ENCODE data around the gene DHX9. TPM values are rescaled to one million over a fixed set of nuclear protein-coding genes. Genes with fewer than 3 reads are reported as not detected.

DHX9 gene
- polyA plus RNA-seq, 2 donors: 38.6 to 70.5 TPM

GRCh38 chr1:182857212-182857611 lies 18.1 kb downstream of the DHX9 start:
- Histone ChIP-seq H3K4me3 (ENCODE audit: low read depth in 1 of 2, low read length in 2 of 2) (no peak overlapping the region), H3K4me1 (ENCODE audit: control insufficient read depth in 2 of 2, insufficient read depth in 2 of 2, low read length in 1 of 2) (no peaks in the 10 kb centered on the region), H3K9me3 (ENCODE audit: control insufficient read depth in 2 of 2, insufficient read depth in 1 of 2, low read depth in 1 of 2, low read length in 1 of 2) (no peaks in the 10 kb centered on the region), H3K27me3 (ENCODE audit: control insufficient read depth in 1 of 2, insufficient read depth in 2 of 2, low read length in 2 of 2) (no peaks in the 10 kb centered on the region), H3K36me3 (ENCODE audit: control insufficient read depth in 2 of 2, insufficient read depth in 2 of 2, low read length in 1 of 2) (peaks cover 5 to 15% of the 10 kb centered on the region in 2 donors), H3K27ac (ENCODE audit: low read depth in 2 of 2, low read length in 1 of 2) (no peak overlapping the region)
- WGBS, 2 donors: 89 to 96% methylated on average over 3 of the region's 3 CpGs

GRCh38 chr1:182860658-182861057 lies 21.5 kb downstream of the DHX9 start:
- Histone ChIP-seq H3K27ac (ENCODE audit: low read depth in 2 of 2, low read length in 1 of 2) (no peak overlapping the region), H3K36me3 (ENCODE audit: control insufficient read depth in 2 of 2, insufficient read depth in 2 of 2, low read length in 1 of 2) (peaks cover 11 to 12% of the 10 kb centered on the region in 2 donors), H3K4me1 (ENCODE audit: control insufficient read depth in 2 of 2, insufficient read depth in 2 of 2, low read length in 1 of 2) (no peaks in the 10 kb centered on the region), H3K9me3 (ENCODE audit: control insufficient read depth in 2 of 2, insufficient read depth in 1 of 2, low read depth in 1 of 2, low read length in 1 of 2) (no peaks in the 10 kb centered on the region), H3K27me3 (ENCODE audit: control insufficient read depth in 1 of 2, insufficient read depth in 2 of 2, low read length in 2 of 2) (no peaks in the 10 kb centered on the region), H3K4me3 (ENCODE audit: low read depth in 1 of 2, low read length in 2 of 2) (no peak overlapping the region)
- WGBS, 2 donors: 92 to 93% methylated on average over 4 of the region's 4 CpGs

- 90 to 96% methylated on average over 2 of the region's 2 CpGs for WGBS, 2 donors
- Histone ChIP-seq H3K4me3 (ENCODE audit: low read depth in 1 of 2, low read length in 2 of 2) (no peak overlapping the region), H3K4me1 (ENCODE audit: control insufficient read depth in 2 of 2, insufficient read depth in 2 of 2, low read length in 1 of 2) (no peaks in the 10 kb centered on the region), H3K27me3 (ENCODE audit: control insufficient read depth in 1 of 2, insufficient read depth in 2 of 2, low read length in 2 of 2) (no peaks in the 10 kb centered on the region), H3K27ac (ENCODE audit: low read depth in 2 of 2, low read length in 1 of 2) (no peak overlapping the region), H3K36me3 (ENCODE audit: control insufficient read depth in 2 of 2, insufficient read depth in 2 of 2, low read length in 1 of 2) (peaks cover 8 to 10% of the 10 kb centered on the region in 2 donors), H3K9me3 (ENCODE audit: control insufficient read depth in 2 of 2, insufficient read depth in 1 of 2, low read depth in 1 of 2, low read length in 1 of 2) (no peaks in the 10 kb centered on the region)
These were observed 22.8 kb downstream of the DHX9 start for GRCh38 chr1:182861994-182862393.

- Histone ChIP-seq H3K36me3 (ENCODE audit: control insufficient read depth in 2 of 2, insufficient read depth in 2 of 2, low read length in 1 of 2) (peaks cover 8 to 9% of the 10 kb centered on the region in 2 donors), H3K9me3 (ENCODE audit: control insufficient read depth in 2 of 2, insufficient read depth in 1 of 2, low read depth in 1 of 2, low read length in 1 of 2) (no peaks in the 10 kb centered on the region), H3K27me3 (ENCODE audit: control insufficient read depth in 1 of 2, insufficient read depth in 2 of 2, low read length in 2 of 2) (no peaks in the 10 kb centered on the region), H3K27ac (ENCODE audit: low read depth in 2 of 2, low read length in 1 of 2) (no peak overlapping the region), H3K4me1 (ENCODE audit: control insufficient read depth in 2 of 2, insufficient read depth in 2 of 2, low read length in 1 of 2) (no peaks in the 10 kb centered on the region), H3K4me3 (ENCODE audit: low read depth in 1 of 2, low read length in 2 of 2) (no peak overlapping the region)
- 96 to 97% methylated on average over 1 of the region's 1 CpG for WGBS, 2 donors
These were observed 23.7 kb downstream of the DHX9 start for GRCh38 chr1:182862827-182863226.

GRCh38 chr1:182863940-182864339 lies 24.8 kb downstream of the DHX9 start:
- no peaks in the 10 kb centered on the region for H3K9me3 ChIP-seq (ENCODE audit: control insufficient read depth in 2 of 2, insufficient read depth in 1 of 2, low read depth in 1 of 2, low read length in 1 of 2)
- no peaks in the 10 kb centered on the region for H3K4me1 ChIP-seq (ENCODE audit: control insufficient read depth in 2 of 2, insufficient read depth in 2 of 2, low read length in 1 of 2)
- peaks cover 5 to 8% of the 10 kb centered on the region in 2 donors for H3K36me3 ChIP-seq (ENCODE audit: control insufficient read depth in 2 of 2, insufficient read depth in 2 of 2, low read length in 1 of 2)
- no peak overlapping the region for H3K27ac ChIP-seq (ENCODE audit: low read depth in 2 of 2, low read length in 1 of 2)
- no peaks in the 10 kb centered on the region for H3K27me3 ChIP-seq (ENCODE audit: control insufficient read depth in 1 of 2, insufficient read depth in 2 of 2, low read length in 2 of 2)
- WGBS, 2 donors: 94 to 96% methylated on average over 5 of the region's 5 CpGs
- no peak overlapping the region for H3K4me3 ChIP-seq (ENCODE audit: low read depth in 1 of 2, low read length in 2 of 2)

- Histone ChIP-seq H3K4me1 (ENCODE audit: control insufficient read depth in 2 of 2, insufficient read depth in 2 of 2, low read length in 1 of 2) (no peaks in the 10 kb centered on the region), H3K4me3 (ENCODE audit: low read depth in 1 of 2, low read length in 2 of 2) (no peak overlapping the region), H3K27me3 (ENCODE audit: control insufficient read depth in 1 of 2, insufficient read depth in 2 of 2, low read length in 2 of 2) (no peaks in the 10 kb centered on the region), H3K9me3 (ENCODE audit: control insufficient read depth in 2 of 2, insufficient read depth in 1 of 2, low read depth in 1 of 2, low read length in 1 of 2) (no peaks in the 10 kb centered on the region), H3K27ac (ENCODE audit: low read depth in 2 of 2, low read length in 1 of 2) (no peak overlapping the region), H3K36me3 (ENCODE audit: control insufficient read depth in 2 of 2, insufficient read depth in 2 of 2, low read length in 1 of 2) (peaks cover 10 to 14% of the 10 kb centered on the region in 2 donors)
These were observed 28.7 kb downstream of the DHX9 start for GRCh38 chr1:182867861-182868260.

- WGBS, 2 donors: 94 to 96% methylated on average over 12 of the region's 12 CpGs
- Histone ChIP-seq H3K4me1 (ENCODE audit: control insufficient read depth in 2 of 2, insufficient read depth in 2 of 2, low read length in 1 of 2) (no peaks in the 10 kb centered on the region), H3K36me3 (ENCODE audit: control insufficient read depth in 2 of 2, insufficient read depth in 2 of 2, low read length in 1 of 2) (peaks cover 12 to 18% of the 10 kb centered on the region in 2 donors), H3K27ac (ENCODE audit: low read depth in 2 of 2, low read length in 1 of 2) (no peak overlapping the region), H3K27me3 (ENCODE audit: control insufficient read depth in 1 of 2, insufficient read depth in 2 of 2, low read length in 2 of 2) (no peaks in the 10 kb centered on the region), H3K9me3 (ENCODE audit: control insufficient read depth in 2 of 2, insufficient read depth in 1 of 2, low read depth in 1 of 2, low read length in 1 of 2) (no peaks in the 10 kb centered on the region), H3K4me3 (ENCODE audit: low read depth in 1 of 2, low read length in 2 of 2) (no peak overlapping the region)
These were observed 30.1 kb downstream of the DHX9 start for GRCh38 chr1:182869241-182869666.

- peaks cover 17 to 19% of the 10 kb centered on the region in 2 donors for H3K36me3 ChIP-seq (ENCODE audit: control insufficient read depth in 2 of 2, insufficient read depth in 2 of 2, low read length in 1 of 2)
- no peaks in the 10 kb centered on the region for H3K4me1 ChIP-seq (ENCODE audit: control insufficient read depth in 2 of 2, insufficient read depth in 2 of 2, low read length in 1 of 2)
- no peak overlapping the region for H3K4me3 ChIP-seq (ENCODE audit: low read depth in 1 of 2, low read length in 2 of 2)
- H3K27me3 ChIP-seq (ENCODE audit: control insufficient read depth in 1 of 2, insufficient read depth in 2 of 2, low read length in 2 of 2): no peaks in the 10 kb centered on the region
- no peak overlapping the region for H3K27ac ChIP-seq (ENCODE audit: low read depth in 2 of 2, low read length in 1 of 2)
- WGBS, 2 donors: 98 to 99% methylated on average over 3 of the region's 3 CpGs
- no peaks in the 10 kb centered on the region for H3K9me3 ChIP-seq (ENCODE audit: control insufficient read depth in 2 of 2, insufficient read depth in 1 of 2, low read depth in 1 of 2, low read length in 1 of 2)
These were observed 33.7 kb downstream of the DHX9 start for GRCh38 chr1:182872881-182873280.

- Histone ChIP-seq H3K27ac (ENCODE audit: low read depth in 2 of 2, low read length in 1 of 2) (no peak overlapping the region), H3K4me1 (ENCODE audit: control insufficient read depth in 2 of 2, insufficient read depth in 2 of 2, low read length in 1 of 2) (no peaks in the 10 kb centered on the region), H3K36me3 (ENCODE audit: control insufficient read depth in 2 of 2, insufficient read depth in 2 of 2, low read length in 1 of 2) (peaks cover 16% of the 10 kb centered on the region in 2 donors), H3K9me3 (ENCODE audit: control insufficient read depth in 2 of 2, insufficient read depth in 1 of 2, low read depth in 1 of 2, low read length in 1 of 2) (no peaks in the 10 kb centered on the region), H3K27me3 (ENCODE audit: control insufficient read depth in 1 of 2, insufficient read depth in 2 of 2, low read length in 2 of 2) (no peaks in the 10 kb centered on the region), H3K4me3 (ENCODE audit: low read depth in 1 of 2, low read length in 2 of 2) (no peak overlapping the region)
- WGBS, 2 donors: 58 to 72% methylated on average over 2 of the region's 2 CpGs
These were observed 36.7 kb downstream of the DHX9 start for GRCh38 chr1:182875889-182876288.

GRCh38 chr1:182877331-182877730 lies 38.2 kb downstream of the DHX9 start:
- Histone ChIP-seq H3K9me3 (ENCODE audit: control insufficient read depth in 2 of 2, insufficient read depth in 1 of 2, low read depth in 1 of 2, low read length in 1 of 2) (no peaks in the 10 kb centered on the region), H3K36me3 (ENCODE audit: control insufficient read depth in 2 of 2, insufficient read depth in 2 of 2, low read length in 1 of 2) (peaks cover 18 to 20% of the 10 kb centered on the region in 2 donors), H3K27me3 (ENCODE audit: control insufficient read depth in 1 of 2, insufficient read depth in 2 of 2, low read length in 2 of 2) (no peaks in the 10 kb centered on the region), H3K27ac (ENCODE audit: low read depth in 2 of 2, low read length in 1 of 2) (no peak overlapping the region), H3K4me3 (ENCODE audit: low read depth in 1 of 2, low read length in 2 of 2) (no peak overlapping the region), H3K4me1 (ENCODE audit: control insufficient read depth in 2 of 2, insufficient read depth in 2 of 2, low read length in 1 of 2) (no peaks in the 10 kb centered on the region)

Measured in esophagus (tissue), 2 donors.